22Rv1 (cell line): ENCODE measurements around the gene ELOVL5.
A peak's percentile ranks its signal among the peaks of the same experiment; 100 is the strongest.

ENCODE experiments used
- H3K27ac ChIP-seq: fragments of 450-650 bp; 2 replicates; pipeline ENCODE4 v1.5.1; 2017
- CTCF ChIP-seq: fragments of 450-650 bp; IDR thresholded peaks from 2 replicates; pipeline ENCODE4 v1.5.1; 2017; ENCODE audit warnings: mild to moderate bottlenecking
- ZFX ChIP-seq: fragments of 450-650 bp; IDR thresholded peaks from 2 replicates; pipeline ENCODE4 v1.6.1; 2017; ENCODE audit warnings: antibody characterized with exemption, borderline replicate concordance

The ELOVL5 gene

GRCh38 chr6:53281518-53282215 lies 67.1 kb downstream of the ELOVL5 start:
- TF ChIP-seq CTCF (no peak), ZFX (no peak)
- H3K27ac ChIP-seq: peak overlapping the region; percentile 57; the same call in 1 of the 2 replicates

- TF ChIP-seq ZFX (no peak), CTCF (no peak)
- H3K27ac ChIP-seq: peak overlapping the region; percentile 57
Observed at GRCh38 chr6:53280207-53280606, 68.5 kb downstream of the ELOVL5 start.

GRCh38 chr6:53279293-53279692 lies 69.5 kb downstream of the ELOVL5 start:
- TF ChIP-seq CTCF (no peak), ZFX (no peak)
- H3K27ac ChIP-seq: peak overlapping the region; percentile 57

- TF ChIP-seq ZFX: no peak
- no peak for TF ChIP-seq CTCF
- no peak overlapping the region for H3K27ac ChIP-seq
Observed at GRCh38 chr6:53273370-53273769, 75.4 kb downstream of the ELOVL5 start.

GRCh38 chr6:53269827-53270226 lies 78.9 kb downstream of the ELOVL5 start:
- TF ChIP-seq ZFX (no peak), CTCF (no peak)
- no peak overlapping the region for H3K27ac ChIP-seq

- TF ChIP-seq ZFX (no peak), CTCF (no peak)
- H3K27ac ChIP-seq: no peak overlapping the region
Observed at GRCh38 chr6:53268858-53269608, 79.7 kb downstream of the ELOVL5 start.

GRCh38 chr6:53266553-53267090 lies 82.1 kb downstream of the ELOVL5 start:
- no peak overlapping the region for H3K27ac ChIP-seq
- TF ChIP-seq ZFX: no peak
